Uterus (tissue), 4 donors: ENCODE data around the gene CRTC3. TPM values are rescaled to one million over a fixed set of nuclear protein-coding genes. Genes with fewer than 3 reads are reported as not detected.

ENCODE experiments used
- DNase-seq, 2 donors: peaks; one replicate each; pipeline ENCODE4 v3.0.0-alpha.2; 2019 to 2020
- H3K27ac ChIP-seq, 2 donors: fragments of 200-600 bp; sonication (generic); 1 replicate in 1 of 2; 2 replicates in 1 of 2; pipeline ENCODE4 v1.5.1; 2016 to 2018
- H3K27me3 ChIP-seq, 2 donors: fragments of 200-600 bp; sonication (generic); one replicate each; pipeline ENCODE4 v1.5.1; 2018 to 2019; ENCODE audit warnings: control low read depth in 1 of 2
- H3K36me3 ChIP-seq, 2 donors: fragments of 200-600 bp; sonication (generic); one replicate each; pipeline ENCODE4 v1.5.1; 2019; ENCODE audit warnings: control low read depth in 1 of 2
- H3K4me1 ChIP-seq, 2 donors: fragments of 200-600 bp; sonication (generic); one replicate each; pipeline ENCODE4 v1.5.1; 2018 to 2019; ENCODE audit warnings: control low read depth in 1 of 2
- H3K4me3 ChIP-seq, 2 donors: fragments of 200-600 bp; sonication (generic); 1 replicate in 1 of 2; 2 replicates in 1 of 2; pipeline ENCODE4 v1.5.1; 2018 to 2019; ENCODE audit warnings: mild to moderate bottlenecking in 1 of 2
- H3K9me3 ChIP-seq, 2 donors: fragments of 200-600 bp; sonication (generic); one replicate each; pipeline ENCODE4 v1.5.1; 2019; ENCODE audit warnings: control low read depth in 1 of 2
- CTCF ChIP-seq, 4 experiments: fragments of 200-600 bp in 2 of 4; fragments of 450-650 bp in 2 of 4; sonication (generic) in 2 of 4; IDR thresholded peaks; one replicate each; pipeline ENCODE4 v1.5.1; 2016 to 2019; ENCODE audit warnings: antibody characterized with exemption in 4 of 4, mild to moderate bottlenecking in 2 of 4, moderate library complexity in 1 of 4
- POLR2A ChIP-seq, 2 donors: fragments of 450-650 bp; IDR thresholded peaks; one replicate each; pipeline ENCODE4 v1.6.1; 2016; ENCODE audit warnings: antibody characterized with exemption in 2 of 2, mild to moderate bottlenecking in 1 of 2, moderate library complexity in 1 of 2
- intact Hi-C: fragments of 100-400 bp; cut with DNase I; formaldehyde crosslinking; loops from one replicate; pipeline ENCODE4 v1.15.1; 2023; ENCODE audit warnings: low total_unique reads
- total RNA-seq, 4 donors: library from RNA; depleted of rRNA in 3 of 4; stranded (reverse); fragments of >200 nt in 3 of 4; gene quantifications; one replicate each; pipeline versions ENCODE4 v1.1.0 to v1.2.4, GENCODE V29; 2014 to 2023
- donor health status: DM: yes; HTN: yes; CAD: no.

The CRTC3 gene
- total RNA-seq, 4 donors from 2014 or later, result 18.4 to 89.4 (median 40.9) TPM

GRCh38 chr15:90610190-90610589 is 80.5 kb downstream of the CRTC3 start:
- intact Hi-C loops, result no loop called here

GRCh38 chr15:90611157-90611556 is 81.4 kb downstream of the CRTC3 start:
- H3K9me3 ChIP-seq, result no peaks in the 10 kb centered on the region
- TF ChIP-seq POLR2A (IDR thresholded peaks at IDR 0.05), result no peak
- TF ChIP-seq CTCF (IDR thresholded peaks at IDR 0.05), result no peak
- no peak overlapping the region for H3K4me3 ChIP-seq
- peak overlapping the region; percentile 58 to 76 for H3K27ac ChIP-seq
- no peak for DNase-seq
- peaks cover 4 to 13% of the 10 kb centered on the region in 2 donors for H3K4me1 ChIP-seq
- no peaks in the 10 kb centered on the region for H3K36me3 ChIP-seq
- H3K27me3 ChIP-seq, result no peaks in the 10 kb centered on the region
- intact Hi-C loops, result no loop called here

More at GRCh38 chr15:90610190-90610589, 80.5 kb downstream of the CRTC3 start:
- Histone ChIP-seq H3K27ac (peak overlapping the region; percentile 58 to 76), H3K27me3 (no peaks in the 10 kb centered on the region), H3K4me3 (no peak overlapping the region), H3K4me1 (peaks cover 4 to 13% of the 10 kb centered on the region in 2 donors), H3K9me3 (no peaks in the 10 kb centered on the region), H3K36me3 (no peaks in the 10 kb centered on the region)
- TF ChIP-seq CTCF (IDR thresholded peaks at IDR 0.05), result no peak
- TF ChIP-seq POLR2A (IDR thresholded peaks at IDR 0.05), result no peak
- no peak for DNase-seq

GRCh38 chr15:90617171-90617570 is 87.4 kb downstream of the CRTC3 start:
- Histone ChIP-seq H3K9me3 (no peaks in the 10 kb centered on the region), H3K36me3 (no peaks in the 10 kb centered on the region), H3K4me1 (peaks cover 0 to 3% of the 10 kb centered on the region in 2 donors), H3K4me3 (no peak overlapping the region), H3K27me3 (no peaks in the 10 kb centered on the region), H3K27ac (peak overlapping the region; percentile 25 to 30)
- intact Hi-C loops, result no loop called here
- TF ChIP-seq POLR2A (IDR thresholded peaks at IDR 0.05) (no peak), CTCF (IDR thresholded peaks at IDR 0.05) (no peak)
- DNase-seq, result no peak

GRCh38 chr15:90617668-90618097 is 88.0 kb downstream of the CRTC3 start:
- no peaks in the 10 kb centered on the region for H3K27me3 ChIP-seq
- no peak overlapping the region for H3K4me3 ChIP-seq
- no peak for DNase-seq
- peak overlapping the region; percentile 25 to 30 for H3K27ac ChIP-seq
- intact Hi-C loops, result no loop called here
- peaks cover 0 to 3% of the 10 kb centered on the region in 2 donors for H3K4me1 ChIP-seq
- H3K9me3 ChIP-seq, result no peaks in the 10 kb centered on the region
- TF ChIP-seq CTCF (IDR thresholded peaks at IDR 0.05) (no peak), POLR2A (IDR thresholded peaks at IDR 0.05) (no peak)
- H3K36me3 ChIP-seq, result no peaks in the 10 kb centered on the region

GRCh38 chr15:90618330-90619125 is 88.8 kb downstream of the CRTC3 start:
- intact Hi-C loops, result no loop called here
- Histone ChIP-seq H3K4me3 (no peak overlapping the region), H3K27me3 (no peaks in the 10 kb centered on the region), H3K27ac (peak overlapping the region in 1 of 2 donors; percentile 25), H3K36me3 (no peaks in the 10 kb centered on the region), H3K4me1 (peaks cover 0 to 3% of the 10 kb centered on the region in 2 donors), H3K9me3 (no peaks in the 10 kb centered on the region)
- TF ChIP-seq POLR2A (IDR thresholded peaks at IDR 0.05) (no peak), CTCF (IDR thresholded peaks at IDR 0.05) (no peak)
- no peak for DNase-seq
